ENCODE results near the gene MAPK1IP1L. TPM values are rescaled to one million over a fixed set of nuclear protein-coding genes. Genes with fewer than 3 reads are reported as not detected.

The MAPK1IP1L gene
- total RNA-seq, 1 experiment from 2014 or later: 79.7 TPM

DNA sequence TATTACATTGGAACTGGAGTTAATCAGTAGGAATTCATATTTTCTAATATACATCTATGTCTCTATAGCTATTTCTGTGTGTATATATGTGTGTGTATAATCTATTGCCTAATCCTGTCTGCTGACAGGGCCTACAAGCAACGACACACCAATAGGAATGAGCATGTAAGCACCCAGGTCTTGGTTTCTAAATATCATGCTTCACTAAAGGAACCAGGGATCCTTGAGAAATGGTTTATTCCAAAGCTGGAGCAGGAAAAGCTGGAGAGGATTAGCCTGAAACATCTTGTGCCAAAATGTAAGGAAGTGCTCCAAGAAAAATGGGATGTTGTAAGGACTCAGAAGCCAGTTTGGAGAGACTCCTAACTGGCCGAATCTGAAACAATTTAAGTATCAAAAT is 48.3 kb downstream of the MAPK1IP1L start:
- Histone ChIP-seq H3K4me1 (replicated peaks; ENCODE audit: insufficient read depth) (peaks cover 72% of the 10 kb centered on the region), H2AFZ (no peak overlapping the region), H4K20me1 (ENCODE audit: insufficient read depth) (no peaks in the 10 kb centered on the region), H3K9me2 (ENCODE audit: insufficient read depth) (no peaks in the 10 kb centered on the region), H3K79me2 (ENCODE audit: low read depth) (no peaks in the 10 kb centered on the region), H3K36me3 (ENCODE audit: low read depth) (no peaks in the 10 kb centered on the region), H3K27me3 (ENCODE audit: insufficient read depth, low read depth) (no peaks in the 10 kb centered on the region), H3K4me2 (no peak overlapping the region), H3K4me3 (no peak overlapping the region), H3K27ac (no peak overlapping the region), H3F3A (ENCODE audit: insufficient read depth, low read depth) (peaks cover 66% of the 10 kb centered on the region), H3K9me3 (ENCODE audit: insufficient read depth, low read depth) (peaks cover 7% of the 10 kb centered on the region; the same call in 1 of the 2 replicates)
- TF ChIP-seq, protein P1, sequence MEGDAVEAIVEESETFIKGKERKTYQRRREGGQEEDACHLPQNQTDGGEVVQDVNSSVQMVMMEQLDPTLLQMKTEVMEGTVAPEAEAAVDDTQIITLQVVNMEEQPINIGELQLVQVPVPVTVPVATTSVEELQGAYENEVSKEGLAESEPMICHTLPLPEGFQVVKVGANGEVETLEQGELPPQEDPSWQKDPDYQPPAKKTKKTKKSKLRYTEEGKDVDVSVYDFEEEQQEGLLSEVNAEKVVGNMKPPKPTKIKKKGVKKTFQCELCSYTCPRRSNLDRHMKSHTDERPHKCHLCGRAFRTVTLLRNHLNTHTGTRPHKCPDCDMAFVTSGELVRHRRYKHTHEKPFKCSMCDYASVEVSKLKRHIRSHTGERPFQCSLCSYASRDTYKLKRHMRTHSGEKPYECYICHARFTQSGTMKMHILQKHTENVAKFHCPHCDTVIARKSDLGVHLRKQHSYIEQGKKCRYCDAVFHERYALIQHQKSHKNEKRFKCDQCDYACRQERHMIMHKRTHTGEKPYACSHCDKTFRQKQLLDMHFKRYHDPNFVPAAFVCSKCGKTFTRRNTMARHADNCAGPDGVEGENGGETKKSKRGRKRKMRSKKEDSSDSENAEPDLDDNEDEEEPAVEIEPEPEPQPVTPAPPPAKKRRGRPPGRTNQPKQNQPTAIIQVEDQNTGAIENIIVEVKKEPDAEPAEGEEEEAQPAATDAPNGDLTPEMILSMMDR (conservative IDR thresholded peaks at IDR 0.05): no peak
- TF ChIP-seq EZH2 (IDR thresholded peaks at IDR 0.05; ENCODE audit: low read depth): no peak
- intact Hi-C loops (cut with micrococcal nuclease; ENCODE audit: unreplicated experiment): no loop called here
- no TSS peak for BruUV-seq (replicated peaks)
- ChIA-PET CTCF (no interaction called here), POLR2A (ENCODE audit: unreplicated experiment) (interaction anchor here (0.7 kb wide), 1 partner anchor 30 kb away, joined by 3 read pairs; no protein-coding TSS in a partner anchor)
- DNase-seq: no peak

DNA sequence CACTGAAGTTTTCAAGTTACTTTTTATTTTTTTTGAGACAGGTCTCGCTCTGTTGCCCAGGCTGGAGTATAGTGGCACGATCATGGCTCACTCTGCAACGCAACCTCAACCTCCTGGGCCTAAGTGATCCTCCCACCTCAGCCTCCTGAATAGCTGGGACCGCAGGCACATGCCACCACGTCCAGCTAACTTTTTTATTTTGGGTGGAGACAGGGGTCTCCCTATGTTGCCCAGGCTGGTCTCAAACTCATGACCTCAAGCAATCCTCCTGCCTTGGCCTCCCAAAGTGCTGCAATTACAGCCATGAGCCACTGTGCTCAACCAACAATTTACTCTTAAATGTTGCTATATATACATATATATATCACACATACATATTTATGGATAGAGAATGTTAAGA is 50.3 kb downstream of the MAPK1IP1L start:
- intact Hi-C loops (cut with micrococcal nuclease; ENCODE audit: unreplicated experiment): no loop called here
- Histone ChIP-seq H2AFZ (no peak overlapping the region), H3K4me1 (replicated peaks; ENCODE audit: insufficient read depth) (peaks cover 73% of the 10 kb centered on the region), H3K9me3 (ENCODE audit: insufficient read depth, low read depth) (peaks cover 7% of the 10 kb centered on the region; the same call in 1 of the 2 replicates), H3K4me2 (peak overlapping the region; percentile 80), H3K79me2 (ENCODE audit: low read depth) (no peaks in the 10 kb centered on the region), H3K4me3 (no peak overlapping the region), H3K27ac (peak overlapping the region; percentile 99), H3K27me3 (ENCODE audit: insufficient read depth, low read depth) (no peaks in the 10 kb centered on the region), H3F3A (ENCODE audit: insufficient read depth, low read depth) (peaks cover 74% of the 10 kb centered on the region), H4K20me1 (ENCODE audit: insufficient read depth) (no peaks in the 10 kb centered on the region), H3K36me3 (ENCODE audit: low read depth) (no peaks in the 10 kb centered on the region), H3K9me2 (ENCODE audit: insufficient read depth) (no peaks in the 10 kb centered on the region)
- DNase-seq: no peak
- no peak for TF ChIP-seq EZH2 (IDR thresholded peaks at IDR 0.05; ENCODE audit: low read depth)
- TF ChIP-seq, protein P1 (conservative IDR thresholded peaks at IDR 0.05): no peak
- CTCF ChIA-PET: interaction anchor here (0.6 kb wide), 1 partner anchor 22 kb away, joined by 3 read pairs; no protein-coding TSS in a partner anchor
- POLR2A ChIA-PET (ENCODE audit: unreplicated experiment): no interaction called here
- BruUV-seq (replicated peaks): no TSS peak

DNA sequence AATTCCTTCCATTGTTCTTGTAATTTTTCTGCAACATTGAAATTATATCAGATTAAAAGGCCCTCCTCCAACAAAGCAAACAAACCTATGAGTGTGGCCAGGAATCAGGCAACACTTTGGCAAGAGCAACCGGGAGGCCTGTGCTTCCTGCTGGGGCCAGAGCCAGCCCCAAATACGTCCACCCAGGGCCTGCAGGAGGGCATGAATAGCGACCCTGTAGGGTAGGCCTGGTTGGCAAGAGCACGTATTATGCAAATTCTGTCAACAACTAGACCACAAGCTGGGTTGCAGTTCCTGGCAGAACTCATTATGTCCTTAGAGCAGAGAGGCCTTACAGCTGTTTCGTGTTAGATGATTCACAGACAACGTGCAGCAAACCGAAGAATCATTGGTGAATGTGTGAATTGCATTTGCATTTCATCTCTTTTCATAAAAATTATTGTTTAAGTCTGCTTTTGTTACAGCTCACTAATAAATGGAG is 50.7 kb downstream of the MAPK1IP1L start:
- H3K4me1 ChIP-seq (replicated peaks; ENCODE audit: insufficient read depth): peaks cover 73% of the 10 kb centered on the region
- no TSS peak for BruUV-seq (replicated peaks)
- H3F3A ChIP-seq (ENCODE audit: insufficient read depth, low read depth): peaks cover 70% of the 10 kb centered on the region
- no peaks in the 10 kb centered on the region for H3K27me3 ChIP-seq (ENCODE audit: insufficient read depth, low read depth)
- H3K36me3 ChIP-seq (ENCODE audit: low read depth): no peaks in the 10 kb centered on the region
- ChIA-PET CTCF (interaction anchor here (0.6 kb wide), 1 partner anchor 22 kb away, joined by 3 read pairs; no protein-coding TSS in a partner anchor), POLR2A (ENCODE audit: unreplicated experiment) (interaction anchor here (0.6 kb wide), 1 partner anchor 12 kb away, joined by 32 read pairs; no protein-coding TSS in a partner anchor)
- H4K20me1 ChIP-seq (ENCODE audit: insufficient read depth): no peaks in the 10 kb centered on the region
- peaks cover 7% of the 10 kb centered on the region; the same call in 1 of the 2 replicates for H3K9me3 ChIP-seq (ENCODE audit: insufficient read depth, low read depth)
- peak overlapping the region; percentile 80 for H3K4me2 ChIP-seq
- intact Hi-C loops (cut with micrococcal nuclease; ENCODE audit: unreplicated experiment): no loop called here
- DNase-seq: peak; percentile 89 to 97
- H3K27ac ChIP-seq: peak overlapping the region; percentile 99
- H3K9me2 ChIP-seq (ENCODE audit: insufficient read depth): no peaks in the 10 kb centered on the region
- H3K79me2 ChIP-seq (ENCODE audit: low read depth): no peaks in the 10 kb centered on the region
- H3K4me3 ChIP-seq: peak overlapping the region; percentile 52; the same call in 1 of the 2 replicates
- no peak for TF ChIP-seq EZH2 (IDR thresholded peaks at IDR 0.05; ENCODE audit: low read depth)
- TF ChIP-seq, protein P1 (conservative IDR thresholded peaks at IDR 0.05): no peak
- H2AFZ ChIP-seq: no peak overlapping the region
